Activated CD4-positive, alpha-beta T cell treated with anti-CD3 and anti-CD28 coated beads for 4 hours (primary cell): ENCODE measurements around the gene EIF3M.
A peak's percentile ranks its signal among the peaks of the same experiment; 100 is the strongest.
"Not testable (repeated sequence)": the region's sequence is repeated elsewhere in the genome, so short reads cannot be mapped to it uniquely, and the experiment has no call there.

Experiments used
- DNase-seq, 2 donors: peaks; one replicate each; pipeline ENCODE4 v3.0.0-alpha.2; 2020

EIF3M gene

DNA sequence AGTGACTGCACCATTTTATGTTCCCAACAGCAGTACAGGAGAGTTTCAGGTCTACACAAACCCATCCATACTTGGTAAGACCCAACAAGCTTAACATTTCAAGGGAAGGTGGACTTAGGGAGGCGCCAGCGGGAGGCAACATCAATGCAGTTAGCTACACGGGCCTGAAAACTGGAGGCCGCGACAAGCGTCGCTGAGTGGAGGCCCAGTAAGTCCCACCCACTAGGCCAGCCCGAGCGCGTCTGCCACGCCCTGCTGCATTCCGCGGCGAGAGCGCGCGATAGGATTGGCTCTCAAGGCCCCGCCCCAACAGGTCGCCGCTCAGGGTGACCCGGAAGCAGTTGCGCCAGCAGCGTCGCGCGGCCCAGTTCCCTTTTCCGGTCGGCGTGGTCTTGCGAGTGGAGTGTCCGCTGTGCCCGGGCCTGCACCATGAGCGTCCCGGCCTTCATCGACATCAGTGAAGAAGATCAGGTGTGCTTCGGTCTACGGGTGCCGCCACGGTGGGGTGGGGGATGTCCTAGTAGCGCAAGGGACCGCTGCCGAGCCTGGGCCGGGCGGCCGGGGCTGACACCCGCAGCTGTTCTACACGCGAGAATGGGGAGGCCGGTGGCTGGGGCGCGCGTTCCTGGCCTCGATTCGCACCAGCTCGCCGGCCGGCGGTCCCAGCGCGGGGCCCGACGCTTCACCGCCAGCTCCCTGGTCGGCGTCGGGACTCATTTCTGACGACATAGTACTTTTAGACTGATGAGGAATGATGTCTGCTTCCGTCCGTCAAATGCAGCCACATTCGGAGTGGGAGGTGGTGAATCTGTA lies at the start of gene EIF3M:
Gene EIF3M, plus strand, starts transcription at position 373 of the 813 bp plus-strand sequence. Its CDS starts 57 bp downstream, at position 430.
- DNase-seq = peak; percentile 96

DNA sequence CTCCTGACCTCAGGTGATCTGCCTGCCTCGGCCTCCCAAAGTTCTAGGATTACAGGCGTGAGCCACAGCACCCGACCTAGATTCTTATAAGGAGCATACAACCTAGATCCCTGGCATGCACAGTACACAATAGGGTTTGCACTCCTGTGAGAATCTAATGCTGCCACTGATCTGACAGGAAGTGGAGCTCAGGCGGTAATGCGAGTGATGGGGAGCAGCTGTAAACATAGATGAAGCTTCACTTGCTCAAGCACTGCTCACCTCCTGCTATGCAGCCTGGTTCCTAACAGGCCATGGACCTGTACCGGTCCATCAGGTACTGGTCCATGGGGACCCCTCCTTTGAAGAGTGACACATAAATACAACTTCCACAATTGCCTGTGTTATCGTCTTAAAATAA lies 44.8 kb upstream of the EIF3M start:
- no peak for DNase-seq

DNA sequence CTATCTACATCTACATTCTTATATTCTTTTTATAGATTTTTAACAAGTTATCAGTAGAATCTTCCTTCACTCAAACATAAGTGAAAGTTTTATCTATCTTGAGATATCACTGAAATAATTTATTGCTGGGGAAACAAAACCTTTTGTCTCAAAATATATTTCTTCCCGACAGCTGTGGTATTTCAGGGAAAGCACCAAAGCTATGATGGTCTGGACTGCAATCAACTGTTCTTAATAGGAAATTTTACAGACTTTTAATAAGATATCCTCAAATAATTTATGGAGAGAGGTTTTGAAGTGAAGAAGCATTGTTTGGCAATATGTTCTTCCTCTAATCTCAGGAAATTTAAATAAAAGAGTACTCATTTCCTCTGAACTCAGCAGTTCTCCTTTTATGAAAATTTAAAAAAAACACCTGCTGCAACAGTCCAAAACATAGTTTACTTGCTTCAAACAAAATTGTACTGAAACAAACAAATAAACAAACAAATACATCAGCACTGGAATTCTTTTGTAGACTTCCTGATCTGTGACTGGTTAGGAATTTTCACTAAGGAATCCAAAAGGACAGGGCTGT lies 33.9 kb upstream of the EIF3M start:
- DNase-seq = no peak

DNA sequence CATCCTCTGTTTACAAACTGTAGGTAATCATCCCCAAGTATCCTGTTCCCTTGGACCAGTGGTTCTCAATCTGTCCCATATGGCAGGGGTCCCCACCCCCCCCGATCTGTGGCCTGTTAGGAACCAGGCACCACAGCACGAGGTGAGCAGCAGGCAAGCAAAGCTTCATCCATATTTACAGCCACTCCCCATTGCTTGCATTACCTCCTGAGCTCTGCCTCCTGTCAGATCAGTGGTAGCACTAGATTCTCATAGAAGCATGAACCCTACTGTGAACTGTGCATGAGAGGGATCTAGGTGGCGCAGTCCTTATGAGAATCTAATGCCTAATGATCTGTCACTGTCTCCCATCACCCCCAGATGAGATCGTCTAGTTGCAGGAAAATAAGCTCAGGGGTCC lies 33.4 kb upstream of the EIF3M start:
- DNase-seq = no peak

DNA sequence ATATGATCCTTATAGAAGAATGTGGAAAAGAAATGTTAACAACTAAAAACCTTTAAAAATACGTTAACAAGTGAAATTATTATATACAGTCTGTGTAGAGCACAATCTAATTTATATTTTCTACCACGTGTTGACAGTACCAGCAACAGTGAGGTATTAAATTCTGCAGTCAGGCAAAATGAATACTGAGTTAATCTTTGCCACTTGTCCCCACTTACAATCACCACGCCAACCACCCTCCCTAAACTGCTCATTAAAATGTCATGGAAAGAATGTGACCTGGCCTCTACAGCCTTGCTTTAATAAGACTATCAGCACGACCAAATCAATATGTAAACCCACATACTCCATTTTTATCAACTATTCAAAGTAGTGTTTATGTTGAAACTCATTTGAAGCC lies 28.5 kb upstream of the EIF3M start:
- DNase-seq = no peak

DNA sequence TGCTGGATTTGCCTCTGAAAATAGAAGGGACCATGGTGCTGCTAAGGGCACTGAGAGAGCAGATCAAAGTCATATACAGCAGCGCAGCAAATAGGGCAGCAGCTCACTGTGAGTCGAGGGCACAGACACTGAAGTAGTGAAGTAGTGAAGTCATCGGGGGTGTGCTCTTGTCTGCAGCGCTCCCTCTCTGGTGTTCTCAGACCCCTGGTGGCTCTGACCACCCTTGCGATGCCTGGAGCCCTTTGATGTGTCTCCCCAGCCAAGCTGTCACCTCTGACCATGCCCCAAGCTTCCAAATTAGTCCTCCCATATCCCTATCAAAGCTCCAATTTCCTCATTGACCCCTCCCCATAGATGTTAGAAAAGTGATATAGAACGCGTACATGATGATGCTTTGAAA lies 27.7 kb upstream of the EIF3M start:
- DNase-seq = no peak

DNA sequence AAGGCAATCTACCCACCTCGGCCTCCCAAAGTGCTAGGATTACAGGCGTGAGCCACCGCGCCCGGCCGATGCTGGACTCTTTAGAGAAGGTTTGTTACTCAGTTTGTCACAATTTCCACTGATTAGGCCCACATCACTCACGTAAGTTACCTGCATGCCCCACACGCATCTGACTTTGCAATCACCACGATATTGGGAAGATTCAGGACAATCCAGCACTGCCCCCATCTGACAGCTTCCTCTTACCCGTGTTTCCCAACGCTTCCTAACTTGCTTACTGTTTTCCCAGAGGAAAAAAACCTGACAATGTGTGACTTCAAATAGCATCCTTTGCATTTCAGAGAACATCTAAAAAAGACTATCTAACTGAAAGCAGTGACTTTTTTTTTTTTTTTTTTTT lies 21.8 kb upstream of the EIF3M start:
- DNase-seq = no peak

DNA sequence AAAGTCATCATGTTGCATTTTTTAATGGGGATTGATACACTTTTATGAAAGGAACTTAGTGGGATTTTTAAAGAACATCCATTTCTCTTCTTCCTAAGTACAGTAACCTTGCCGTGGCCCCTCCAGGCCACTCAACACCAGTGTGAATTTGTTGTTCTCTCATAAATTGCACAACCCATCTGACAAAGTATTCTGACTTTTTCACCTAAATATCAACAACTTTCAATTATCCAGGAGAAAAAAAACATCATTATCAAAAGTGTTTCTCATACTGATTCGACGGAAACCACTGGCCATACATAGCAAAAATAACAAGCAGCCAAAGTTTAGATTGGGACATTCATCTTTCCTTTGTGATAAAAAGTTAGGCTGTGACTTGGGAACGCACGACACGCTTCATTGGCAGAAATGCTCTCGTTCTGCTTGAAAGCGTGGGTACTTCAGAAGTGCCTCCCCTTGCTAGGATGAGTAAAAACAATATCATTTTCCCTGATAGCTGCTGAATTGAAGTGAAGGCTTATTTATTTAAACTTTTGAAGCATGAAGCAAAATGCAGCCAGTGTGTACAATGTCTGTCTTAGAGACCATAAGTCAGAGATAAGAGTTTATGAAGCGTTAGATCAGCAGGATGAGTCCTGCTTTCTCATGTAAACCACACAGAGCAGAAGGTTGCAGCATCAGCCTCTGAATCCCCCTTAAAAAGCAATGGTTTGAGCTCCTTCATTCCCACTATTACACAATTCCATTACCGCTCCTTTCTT lies 20.6 kb upstream of the EIF3M start:
- no peak for DNase-seq

DNA sequence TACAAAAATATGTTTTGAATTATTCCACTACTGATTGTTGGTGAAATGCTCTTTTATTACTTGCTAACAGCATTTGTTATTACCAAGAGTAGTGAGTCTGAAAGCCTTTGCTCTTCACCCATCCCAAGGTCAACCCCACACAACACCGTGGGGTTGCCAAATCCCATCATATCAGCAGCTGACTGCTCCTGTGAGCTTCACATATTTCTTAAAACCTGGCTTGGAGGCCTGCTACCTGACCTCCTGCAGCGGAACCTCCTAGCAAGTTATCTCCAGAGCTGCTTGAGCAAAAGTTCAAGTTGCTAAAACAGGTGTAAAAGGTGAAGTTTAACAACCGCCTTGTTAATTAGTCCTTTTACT lies 20.1 kb upstream of the EIF3M start:
- DNase-seq = no peak

DNA sequence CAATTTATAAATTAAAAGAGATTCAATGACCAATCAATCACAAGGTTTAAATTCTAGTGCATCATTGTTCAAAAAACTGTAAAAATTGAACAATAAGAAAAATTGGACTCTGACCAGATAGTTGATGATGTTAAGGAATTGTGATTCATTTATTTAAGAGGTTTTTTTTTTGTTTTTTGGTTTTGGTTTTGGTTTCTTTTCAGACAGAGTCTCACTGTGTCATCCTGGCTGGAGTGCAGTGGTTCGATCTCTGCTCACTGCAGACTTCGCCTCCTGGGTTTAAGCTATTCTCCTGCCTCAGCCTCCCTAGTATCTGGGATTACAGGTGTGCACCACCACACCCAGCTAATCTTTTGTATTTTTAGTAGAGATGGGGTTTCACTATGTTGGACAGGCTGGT lies 17.1 kb upstream of the EIF3M start:
- DNase-seq = no peak

DNA sequence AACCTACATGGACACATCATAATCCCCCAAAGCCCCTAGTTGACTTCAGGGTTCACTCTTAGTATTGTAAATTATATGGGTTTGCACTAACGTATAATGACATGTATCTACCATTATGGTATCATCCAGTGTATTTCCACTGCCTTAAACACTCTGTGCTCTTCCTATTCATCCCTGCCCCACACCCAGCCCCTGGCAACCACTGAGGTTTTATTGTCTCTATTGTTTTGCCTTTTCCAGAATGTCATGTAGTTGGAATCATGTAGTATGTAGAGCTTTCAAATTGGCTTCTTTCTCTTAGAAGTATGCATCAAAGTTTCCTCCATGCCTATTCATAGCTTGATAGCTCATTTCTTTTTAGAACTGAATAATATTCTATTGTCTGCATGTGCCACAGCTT lies 16.5 kb upstream of the EIF3M start:
- no peak for DNase-seq

DNA sequence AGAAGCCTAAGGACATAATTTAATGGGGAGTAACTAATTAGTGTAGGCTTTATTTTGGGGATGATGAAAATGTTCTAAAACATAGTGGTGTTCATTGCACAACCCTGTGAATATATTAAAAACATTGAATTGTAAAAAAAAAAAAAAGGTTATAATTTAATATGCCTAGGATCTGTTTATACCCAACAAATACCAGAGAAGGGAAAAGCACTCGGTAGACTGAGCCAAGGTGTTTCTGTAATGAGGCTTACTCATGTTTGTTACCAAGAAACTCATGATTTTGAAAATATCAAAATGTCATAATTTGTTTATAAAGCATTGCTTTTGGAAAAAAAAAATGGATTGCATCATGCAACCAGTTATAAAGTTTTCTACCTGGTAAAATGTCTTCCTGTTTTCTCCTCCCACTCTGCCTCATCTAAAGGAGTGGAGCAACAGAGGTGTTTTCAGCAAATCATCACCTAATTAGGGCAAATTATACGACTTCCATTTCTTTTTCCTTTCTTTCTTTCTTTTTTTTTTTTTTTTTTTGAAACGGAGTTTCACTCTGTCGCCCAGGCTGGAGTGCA lies 14.2 kb upstream of the EIF3M start:
- DNase-seq = no peak

DNA sequence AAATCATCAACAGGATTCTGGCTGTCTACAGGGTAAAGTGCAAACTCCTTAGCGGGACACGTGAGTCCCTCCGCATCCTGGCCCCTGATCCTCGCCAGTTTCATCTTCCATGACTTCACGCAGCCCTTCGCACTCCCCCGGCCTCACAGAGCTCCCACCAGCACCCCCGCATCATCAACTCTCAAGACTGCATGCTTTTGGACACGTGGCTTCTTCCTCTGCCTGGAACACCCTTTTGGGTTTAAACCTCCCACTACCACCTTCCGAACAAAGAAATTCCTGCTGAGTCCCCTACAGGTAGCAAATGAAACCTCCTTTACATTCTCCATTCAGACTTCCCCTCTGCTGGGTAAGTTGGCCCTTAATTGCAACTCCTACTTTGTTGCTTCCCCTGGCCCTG lies 12.6 kb upstream of the EIF3M start:
- no peak for DNase-seq

DNA sequence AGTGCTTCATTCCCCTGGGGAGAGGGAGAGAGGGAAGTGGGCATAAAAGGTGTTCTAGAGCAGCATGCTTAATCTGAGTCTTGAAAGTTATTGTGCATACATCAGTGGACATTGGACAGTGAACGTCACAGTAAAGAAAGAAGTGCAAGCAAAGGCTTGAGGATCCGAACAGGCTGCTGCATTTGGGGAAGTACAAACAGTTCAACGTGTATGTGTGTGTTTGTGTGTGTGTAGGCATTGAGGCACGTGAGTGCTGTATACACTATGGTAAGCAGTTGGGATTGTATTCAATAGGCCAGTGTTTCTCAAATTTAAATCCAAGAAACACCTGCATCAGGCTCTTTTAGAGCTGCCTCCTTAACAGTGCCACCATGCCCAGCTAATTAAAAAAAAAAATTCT lies 10.4 kb upstream of the EIF3M start:
- DNase-seq = no peak

DNA sequence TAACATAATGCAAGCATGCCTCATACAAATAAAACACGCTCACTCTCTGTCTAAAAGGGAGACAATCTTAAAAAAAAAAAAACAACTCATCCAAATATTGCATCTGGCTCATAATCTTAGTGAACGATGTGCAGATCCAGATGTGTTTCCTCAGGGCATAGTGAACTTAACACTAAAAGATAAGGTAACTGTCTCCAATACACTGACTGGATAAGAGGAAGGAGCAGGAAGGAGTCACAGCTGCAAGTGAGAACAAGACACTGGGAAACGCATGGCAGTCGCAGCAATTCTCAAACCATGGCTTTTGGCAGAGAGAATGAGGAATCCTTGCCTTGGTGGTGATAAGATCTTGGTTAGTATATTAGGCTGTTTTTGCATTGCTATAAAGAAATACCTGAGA lies 9.2 kb upstream of the EIF3M start:
- no peak for DNase-seq

DNA sequence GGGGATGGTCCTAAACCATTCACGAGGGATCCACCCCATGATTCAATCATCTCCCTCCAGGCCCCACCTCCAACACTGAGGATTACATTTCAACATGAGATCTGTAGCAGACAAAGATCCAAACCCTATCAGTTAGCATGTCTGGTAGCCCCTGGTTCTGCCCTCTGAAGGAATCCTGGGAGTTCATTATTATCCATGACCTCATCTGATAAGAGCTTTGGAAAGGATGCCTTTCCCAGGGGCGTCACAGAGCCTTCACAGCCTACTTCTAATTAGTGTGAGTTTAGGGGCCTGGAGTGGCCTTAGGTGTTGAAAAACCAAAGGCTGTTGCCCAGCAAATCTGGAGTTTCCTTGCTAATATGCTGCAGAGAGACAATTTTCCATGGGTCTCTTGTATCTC lies 8.6 kb upstream of the EIF3M start:
- DNase-seq = no peak

DNA sequence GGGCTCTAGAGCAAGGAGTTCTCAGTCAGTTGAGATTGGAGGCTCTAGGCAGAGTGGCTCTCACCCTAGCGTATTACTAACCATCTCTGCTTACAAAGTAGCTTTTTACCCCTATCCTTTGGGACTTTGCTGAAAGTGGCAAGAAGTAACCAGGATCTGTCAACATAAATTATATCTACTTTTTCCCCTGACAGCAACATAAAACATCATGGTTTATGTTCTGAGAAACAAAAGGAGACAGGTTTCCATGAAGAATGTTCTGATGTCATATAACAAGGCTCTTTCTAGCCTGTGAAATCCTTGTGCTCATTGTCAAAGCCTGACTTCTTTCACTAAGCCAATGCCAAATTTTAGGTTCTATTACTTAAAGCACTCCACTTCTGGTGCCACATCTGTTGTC lies 7.2 kb upstream of the EIF3M start:
- DNase-seq = no peak

DNA sequence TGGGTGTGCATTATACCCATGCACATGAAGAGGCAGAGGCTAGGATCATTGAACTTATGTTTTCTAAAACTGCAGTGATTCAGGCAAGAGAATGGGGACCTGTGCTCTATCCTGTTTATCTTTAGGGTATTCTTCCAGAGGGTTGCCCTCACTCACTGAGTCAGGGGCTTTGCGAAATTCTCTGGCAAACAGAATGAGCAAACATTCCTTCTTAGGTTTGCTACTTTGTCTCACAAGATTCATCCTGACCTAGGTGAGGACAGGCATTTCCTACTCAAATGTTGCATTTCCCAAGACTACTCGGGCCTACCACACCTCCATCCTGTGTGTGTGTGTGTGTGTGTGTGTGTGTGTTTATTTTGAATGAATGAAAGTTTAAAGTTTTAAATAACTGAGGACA lies 2.7 kb upstream of the EIF3M start:
- DNase-seq = no peak

DNA sequence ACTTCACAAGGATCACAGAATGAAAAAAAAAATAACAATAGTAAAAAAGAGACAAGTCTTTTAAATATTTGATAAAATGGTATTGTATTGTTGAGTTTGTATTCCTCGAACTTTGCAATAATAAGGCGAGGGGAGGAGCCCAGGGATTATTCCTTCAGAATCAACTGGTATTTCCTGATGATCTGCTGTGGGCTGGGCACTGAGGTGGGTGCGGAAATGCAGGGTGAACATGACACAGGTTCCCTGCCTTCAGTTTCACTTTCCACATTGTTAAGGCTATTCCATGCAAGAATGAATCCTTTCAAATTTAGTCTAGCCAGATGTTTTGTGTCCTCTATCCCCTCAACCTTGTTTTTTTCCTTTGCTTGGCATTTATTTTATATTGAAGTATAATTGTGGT lies 2.1 kb upstream of the EIF3M start:
- no peak for DNase-seq

DNA sequence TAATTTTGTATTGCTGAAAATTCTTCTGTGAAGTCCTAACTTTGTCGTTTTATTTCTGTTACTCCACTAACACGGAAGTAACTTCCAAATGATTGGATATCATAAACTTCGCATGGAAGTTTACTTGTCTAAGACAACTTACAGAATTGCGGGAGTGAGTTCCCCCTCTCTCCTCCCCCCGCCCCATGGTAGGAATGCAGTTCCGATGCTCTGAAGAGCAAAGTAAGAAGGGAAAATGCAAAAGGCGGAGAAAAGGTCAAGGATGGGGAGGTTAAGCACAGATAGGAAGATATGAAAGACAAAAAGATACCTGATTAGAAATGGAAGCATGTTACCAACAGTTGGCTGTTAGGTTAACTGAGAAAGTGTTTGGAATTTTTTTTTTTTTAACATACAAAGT lies 1.3 kb downstream of the EIF3M start:
- no peak for DNase-seq

DNA sequence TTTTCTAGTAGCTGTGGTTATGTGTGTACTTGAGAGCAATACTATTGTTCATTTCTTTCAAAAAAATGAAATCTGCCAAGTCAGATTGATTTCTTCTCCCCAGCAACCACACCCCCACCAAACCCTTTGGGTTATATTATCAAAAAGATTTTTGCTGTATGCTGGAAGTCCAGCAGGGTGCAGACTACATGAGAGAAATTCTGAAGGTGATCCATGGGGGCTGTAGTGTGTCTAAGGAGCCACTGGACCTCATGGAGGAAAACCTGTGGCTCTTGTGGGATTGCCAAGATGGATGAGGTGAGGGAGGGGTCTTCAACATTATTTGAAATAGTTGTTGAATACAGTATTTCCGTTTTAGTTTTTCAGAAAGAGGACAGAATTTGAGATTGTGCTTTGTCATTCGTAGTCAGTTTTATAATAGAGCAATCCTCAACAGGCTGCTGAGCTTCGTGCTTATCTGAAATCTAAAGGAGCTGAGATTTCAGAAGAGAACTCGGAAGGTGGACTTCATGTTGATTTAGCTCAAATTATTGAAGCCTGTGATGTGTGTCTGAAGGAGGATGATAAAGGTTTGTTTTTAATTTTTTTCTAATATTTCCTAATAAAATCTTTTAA lies 3.1 kb downstream of the EIF3M start:
- DNase-seq = no peak

DNA sequence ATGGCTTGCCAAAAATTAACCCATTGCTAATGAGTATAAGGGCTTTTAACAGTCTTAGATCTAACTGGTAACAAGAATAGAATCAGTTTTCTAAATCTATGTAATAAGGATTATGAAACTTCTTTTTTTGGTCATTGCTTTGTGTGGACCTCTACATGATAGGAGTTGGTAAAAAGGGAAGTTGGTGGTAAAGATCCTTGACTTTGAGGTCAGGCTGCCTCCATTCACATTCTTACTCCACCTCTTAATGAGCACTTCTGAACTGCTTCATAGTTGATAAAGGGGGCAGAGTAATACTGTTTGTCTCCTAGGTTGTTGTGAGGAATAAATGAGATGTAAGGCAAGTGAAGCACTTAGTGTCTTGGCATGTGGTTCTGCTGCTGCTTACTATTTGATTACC lies 10.6 kb downstream of the EIF3M start:
- no peak for DNase-seq

DNA sequence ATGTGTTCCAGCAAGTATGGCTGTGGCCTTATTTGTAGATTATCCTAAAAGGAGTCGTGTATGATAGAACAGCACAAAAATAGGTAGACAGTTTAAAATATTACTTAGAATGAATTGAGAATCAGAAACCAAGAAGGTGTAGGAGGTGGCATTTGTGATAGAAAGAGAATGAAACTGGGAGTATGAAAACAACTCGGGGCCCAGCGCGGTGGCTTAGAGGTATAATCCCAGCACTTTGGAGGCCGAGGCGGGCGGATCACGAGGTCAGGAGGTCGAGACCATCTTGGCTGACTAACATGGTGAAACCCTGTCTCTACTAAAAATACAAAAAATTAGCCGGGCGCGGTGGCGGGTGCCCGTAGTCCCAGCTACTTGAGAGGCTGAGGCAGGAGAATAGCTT lies 12.5 kb downstream of the EIF3M start:
- DNase-seq = not testable (repeated sequence)

DNA sequence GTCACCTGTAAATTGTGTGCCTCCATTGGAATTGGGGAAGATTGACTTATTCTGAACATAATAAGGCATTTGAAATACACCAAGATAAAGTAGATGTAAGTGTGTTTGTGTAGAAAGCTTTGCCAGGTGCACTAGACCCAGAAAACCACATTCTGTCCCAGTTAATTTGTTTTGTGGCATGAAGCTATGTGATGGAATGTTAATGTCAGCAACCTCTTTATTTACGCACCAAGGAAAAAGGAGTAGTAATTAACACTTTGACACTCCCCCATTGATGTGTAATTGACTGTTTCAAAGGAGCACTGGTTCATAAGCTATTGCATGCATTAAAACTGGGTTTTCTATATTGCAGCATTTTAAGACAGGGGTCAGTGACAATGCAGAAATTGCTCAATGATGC lies 14.3 kb downstream of the EIF3M start:
- DNase-seq = no peak
